SW480 (cell line): ENCODE data around the gene AGPAT3.
A peak's percentile ranks its signal among the peaks of the same experiment; 100 is the strongest.
"Not testable (repeated sequence)": the region's sequence is repeated elsewhere in the genome, so short reads cannot be mapped to it uniquely, and the experiment has no call there.

Experiments used
- DNase-seq: peaks from one replicate; pipeline ENCODE4 v3.0.0-alpha.2; 2016; ENCODE audit warnings: low spot score

AGPAT3 gene

DNA sequence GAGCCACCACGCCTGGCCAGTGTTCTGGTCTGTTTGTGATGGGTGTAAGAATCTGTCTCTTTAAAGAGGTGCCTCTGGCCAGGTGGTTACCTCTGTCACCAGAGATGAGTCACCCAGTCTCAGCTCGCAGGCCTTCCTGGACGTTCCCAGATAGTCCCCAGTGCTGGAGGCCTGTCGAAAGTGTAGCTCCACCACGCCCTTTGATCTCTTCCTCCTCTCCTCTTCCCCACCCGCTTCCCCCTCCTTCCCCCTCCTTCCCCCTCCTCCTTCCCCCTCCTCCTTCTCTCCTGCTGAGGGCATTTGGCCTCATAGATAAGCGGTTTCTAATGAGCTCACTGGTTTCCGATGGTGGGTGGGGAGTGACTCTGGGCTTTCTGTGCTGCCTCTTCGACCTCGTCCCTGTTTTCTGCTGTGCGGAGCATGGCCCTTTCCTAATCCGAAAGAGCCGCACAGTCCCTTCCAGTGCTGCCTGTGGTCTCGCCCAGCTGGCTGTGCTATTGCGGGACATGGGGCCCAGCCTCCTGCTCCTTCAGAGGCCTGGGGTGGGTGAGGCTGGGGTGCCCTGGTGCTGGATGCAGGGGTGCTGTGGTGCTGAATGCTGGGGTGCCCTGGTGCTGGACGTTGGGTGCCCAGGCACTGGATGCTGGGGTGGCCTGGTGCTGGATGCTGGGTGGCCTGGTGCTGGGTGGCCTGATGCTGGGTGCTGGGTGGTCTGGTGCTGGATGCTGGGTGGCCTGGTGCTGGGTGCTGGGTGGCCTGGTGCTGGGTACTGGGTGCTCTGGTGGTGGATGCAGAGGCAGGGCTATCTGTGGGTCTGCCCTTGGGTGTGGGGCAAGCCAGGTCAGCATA lies 19.2 kb downstream of the AGPAT3 start:
- peak; percentile 98 for DNase-seq

DNA sequence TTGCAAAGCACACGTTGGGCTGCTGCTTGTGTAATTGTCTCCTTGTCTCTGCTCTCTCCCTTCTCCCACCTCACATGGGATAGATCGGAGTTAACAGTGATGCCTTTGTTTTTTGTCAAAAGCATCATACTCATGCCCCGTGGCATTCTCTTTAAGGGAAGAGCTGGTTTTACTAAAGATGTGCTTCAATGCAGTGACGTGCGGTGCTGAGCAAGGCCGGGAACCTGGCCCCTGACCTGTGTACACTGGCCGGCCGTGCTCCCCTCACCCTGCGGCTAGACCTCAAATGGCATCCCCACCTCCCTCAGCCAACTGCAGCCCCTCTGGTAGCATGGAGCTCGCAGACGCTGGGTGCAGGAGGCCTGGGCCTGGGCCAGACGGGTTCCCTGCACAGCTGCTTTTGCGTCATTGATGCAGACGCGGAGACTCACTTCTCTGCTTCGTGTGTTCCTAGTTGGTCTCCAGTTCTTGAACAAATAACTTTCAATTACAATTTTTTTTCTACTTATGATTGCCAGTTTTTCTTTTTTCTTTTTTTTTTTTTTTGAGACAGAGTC lies 19.9 kb downstream of the AGPAT3 start:
- peak; percentile 29 for DNase-seq

DNA sequence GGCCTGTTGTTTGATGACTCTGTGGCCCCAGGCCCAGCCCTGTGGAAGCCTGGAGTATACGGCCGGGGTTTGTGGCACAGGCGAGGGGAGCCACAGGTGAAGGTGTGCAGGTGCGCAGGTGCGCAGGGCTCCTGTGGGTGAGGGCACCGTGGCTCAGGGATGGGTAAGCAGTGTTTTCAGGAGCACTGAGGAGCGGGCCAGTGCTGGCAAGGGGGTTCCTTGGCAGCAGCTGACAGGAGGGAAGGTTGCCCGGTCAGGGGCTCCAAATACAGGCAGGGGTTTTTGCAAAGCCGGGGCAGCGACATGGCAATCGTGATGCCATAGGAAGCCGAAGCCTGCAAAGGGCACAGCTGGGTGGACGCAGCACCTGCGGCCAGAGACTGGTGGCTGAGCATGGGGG lies 20.7 kb downstream of the AGPAT3 start:
- DNase-seq = no peak

DNA sequence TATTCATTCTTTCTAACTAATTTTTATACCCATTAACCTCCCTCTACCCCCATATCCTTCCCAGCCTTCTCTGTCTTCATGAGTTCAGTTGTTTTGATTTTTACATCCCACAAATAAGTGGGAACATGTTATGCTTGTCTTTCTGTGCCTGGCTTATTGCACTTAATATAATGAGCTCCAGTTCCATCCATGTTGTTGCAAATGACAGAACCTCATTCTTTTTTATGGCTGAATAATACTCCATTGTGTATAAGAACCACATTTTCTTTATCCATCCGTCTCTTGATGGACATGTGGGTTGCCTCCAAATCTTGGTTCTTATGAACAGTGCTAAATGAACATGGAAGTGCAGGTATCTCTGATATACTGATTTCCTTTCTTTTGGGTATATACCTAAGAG lies 21.5 kb downstream of the AGPAT3 start:
- DNase-seq = no peak

DNA sequence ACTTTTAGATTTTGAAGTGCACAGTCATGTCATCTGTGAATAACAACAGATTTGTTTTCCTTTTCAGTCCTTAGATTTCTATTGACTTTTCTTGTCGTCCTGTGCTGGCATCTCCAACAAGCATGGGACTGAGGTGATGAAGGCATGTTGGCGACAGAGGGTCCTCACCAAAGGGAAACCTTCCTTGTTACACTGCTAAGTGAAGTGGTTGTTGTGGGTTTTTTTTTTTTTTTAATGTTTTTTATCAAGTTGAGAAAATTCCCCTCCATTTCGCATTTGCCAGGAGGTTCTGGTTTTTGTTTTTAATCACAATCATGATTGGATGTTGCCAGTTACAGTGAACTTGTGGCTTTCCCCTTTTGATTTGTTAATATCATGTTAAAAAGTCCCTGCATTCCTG lies 24.0 kb downstream of the AGPAT3 start:
- no peak for DNase-seq

DNA sequence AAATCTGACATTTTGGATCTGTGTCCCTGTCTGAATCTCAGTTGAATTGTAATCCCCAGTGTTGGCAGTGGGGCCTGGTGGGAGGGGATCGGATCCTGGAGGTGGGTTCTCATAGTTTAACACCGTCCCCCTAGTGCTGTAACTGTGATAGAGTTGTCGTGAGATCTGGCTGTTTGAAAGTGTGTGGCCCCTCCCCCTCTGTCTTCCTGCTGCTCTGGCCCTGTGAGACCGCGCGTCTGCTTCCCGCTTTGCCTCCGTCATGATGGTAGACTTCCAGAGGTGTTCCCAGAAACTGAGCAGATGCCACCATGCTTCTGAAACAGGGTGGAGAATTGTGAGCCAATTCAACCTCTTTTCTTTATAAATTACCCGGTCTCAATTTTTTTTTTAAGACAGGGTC lies 25.0 kb downstream of the AGPAT3 start:
- DNase-seq = no peak

DNA sequence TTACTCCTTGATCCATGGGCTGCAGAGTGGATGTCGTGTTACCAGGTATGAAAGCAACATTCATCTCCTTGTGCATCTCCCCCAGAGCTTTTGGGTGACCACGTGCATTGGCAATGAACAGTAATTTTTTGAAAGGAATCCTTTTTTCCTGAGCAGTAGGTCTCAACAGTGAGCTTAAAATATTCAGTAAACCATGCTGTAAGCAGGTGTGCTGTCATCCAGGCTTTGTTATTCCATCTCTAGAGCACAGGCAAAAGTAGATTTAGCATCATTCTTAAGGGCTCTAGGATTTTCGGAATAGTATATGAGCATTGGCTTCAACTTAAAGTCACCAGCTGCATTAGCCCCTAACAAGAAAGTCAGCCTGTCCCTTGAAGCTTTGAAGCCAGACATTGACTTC lies 27.3 kb downstream of the AGPAT3 start:
- no peak for DNase-seq

DNA sequence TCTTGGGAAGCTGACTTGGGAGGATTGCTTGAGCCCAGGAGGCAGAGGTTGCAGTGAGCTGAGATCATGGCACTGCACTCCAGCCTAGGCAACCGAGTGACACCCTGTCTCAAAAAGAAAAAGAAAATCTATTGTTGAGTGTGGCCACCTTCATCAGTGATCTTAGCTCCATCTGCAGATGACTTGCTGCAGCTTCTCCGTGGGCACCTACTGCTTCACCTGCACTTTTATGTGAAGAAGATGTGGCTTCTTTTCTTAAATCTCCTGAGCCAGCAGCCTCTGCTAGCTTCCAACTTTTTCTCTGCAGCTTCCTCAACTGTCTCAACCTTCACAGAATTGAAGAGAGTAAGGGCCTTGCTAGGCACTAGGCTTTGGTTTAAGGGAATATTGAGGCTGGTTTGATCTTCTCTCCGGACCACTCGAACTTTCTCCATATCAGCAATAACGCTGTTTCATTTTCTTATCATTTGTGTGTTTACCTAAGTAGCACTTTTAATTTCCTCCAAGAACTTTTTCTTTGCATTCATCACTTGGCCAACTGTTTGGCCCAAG lies 28.0 kb downstream of the AGPAT3 start:
- DNase-seq = no peak

DNA sequence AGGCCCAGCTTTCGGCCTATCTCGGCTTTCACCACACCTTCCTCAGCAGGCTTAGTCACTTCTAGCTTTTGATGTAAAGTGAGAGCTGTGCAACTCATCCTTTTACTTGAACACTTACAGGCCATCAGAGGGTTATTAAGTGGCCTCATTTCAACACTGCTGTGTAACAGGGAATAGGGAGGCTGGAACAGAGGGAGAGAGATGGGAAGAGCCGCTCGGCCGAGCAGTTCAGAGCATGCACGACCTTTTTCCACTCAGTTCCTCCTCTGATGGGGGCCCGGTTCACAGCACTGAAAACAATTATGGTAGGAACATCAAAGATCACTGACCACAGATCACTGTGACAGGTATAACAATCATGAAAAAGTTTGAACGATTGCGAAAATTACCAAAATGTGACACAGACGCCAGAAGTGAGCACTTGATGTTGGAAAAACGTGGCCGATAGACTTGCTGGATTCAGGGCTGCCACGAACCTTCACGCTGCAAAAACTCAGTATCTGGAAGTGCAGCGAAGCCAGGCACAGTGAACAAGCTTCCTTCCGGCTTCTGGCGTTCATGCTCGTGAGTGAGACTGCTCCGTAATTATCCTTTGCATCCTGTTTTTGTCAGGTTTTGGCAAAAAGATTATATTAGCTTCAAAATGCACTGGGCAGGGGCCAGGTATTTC lies 28.6 kb downstream of the AGPAT3 start:
- DNase-seq = peak; percentile 45

DNA sequence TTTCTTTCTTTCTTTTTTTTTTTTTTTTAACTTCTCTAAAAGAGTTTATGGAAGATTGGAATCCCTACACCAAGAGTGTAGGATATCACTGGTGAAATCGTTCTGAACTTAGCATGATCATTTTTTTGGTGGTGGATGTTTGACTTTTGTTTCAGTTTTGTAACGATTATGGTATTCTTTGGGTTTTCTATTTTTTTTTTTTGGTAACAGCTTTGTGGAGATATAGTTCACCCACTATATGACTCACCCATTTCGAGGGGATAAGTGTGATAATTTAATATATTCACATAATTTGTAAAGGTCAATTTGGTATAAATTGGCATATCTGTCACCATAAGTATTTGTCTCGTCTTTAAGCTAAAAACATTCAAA lies 29.2 kb downstream of the AGPAT3 start:
- DNase-seq = no peak

DNA sequence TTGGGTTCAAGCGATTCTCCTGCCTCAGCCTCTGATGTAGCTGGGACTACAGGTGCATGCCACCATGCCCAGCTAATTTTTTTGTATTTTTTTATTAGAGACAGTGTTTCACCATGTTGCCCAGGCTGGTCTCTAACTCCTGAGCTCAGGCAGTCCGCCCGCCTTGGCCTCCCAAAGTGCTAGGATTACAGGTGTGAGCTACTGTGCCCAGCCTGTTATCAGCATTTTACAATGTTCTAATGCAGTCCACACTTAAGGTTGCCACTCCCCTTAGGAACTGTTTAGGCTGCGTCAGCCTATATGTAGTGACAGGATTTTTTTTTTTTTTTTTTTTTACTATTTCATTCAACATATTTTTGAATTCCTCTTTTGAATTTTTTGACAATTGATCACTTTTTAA lies 30.2 kb downstream of the AGPAT3 start:
- DNase-seq = no peak

DNA sequence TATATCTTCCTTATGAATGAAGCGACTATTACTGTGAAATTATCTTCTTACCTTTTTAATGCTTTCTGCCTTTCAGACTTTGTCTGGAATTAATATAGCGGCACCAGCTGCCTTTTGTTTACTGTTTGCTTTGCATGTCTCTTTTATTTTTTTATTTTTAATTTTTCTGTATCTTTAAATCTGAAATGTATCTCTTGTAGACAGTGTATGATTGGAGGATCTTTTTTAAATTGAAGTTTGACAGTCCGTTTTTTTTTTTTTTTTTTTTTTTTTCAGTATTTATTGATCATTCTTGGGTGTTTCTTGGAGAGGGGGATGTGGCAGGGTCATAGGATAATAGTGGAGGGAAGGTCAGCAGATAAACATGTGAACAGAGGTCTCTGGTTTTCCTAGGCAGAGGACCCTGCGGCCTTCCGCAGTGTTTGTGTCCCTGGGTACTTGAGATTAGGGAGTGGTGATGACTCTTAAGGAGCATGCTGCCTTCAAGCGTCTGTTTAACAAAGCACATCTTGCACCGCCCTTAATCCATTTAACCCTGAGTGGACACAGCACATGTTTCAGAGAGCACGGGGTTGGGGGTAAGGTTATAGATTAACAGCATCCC lies 31.8 kb downstream of the AGPAT3 start:
- DNase-seq = not testable (repeated sequence)

DNA sequence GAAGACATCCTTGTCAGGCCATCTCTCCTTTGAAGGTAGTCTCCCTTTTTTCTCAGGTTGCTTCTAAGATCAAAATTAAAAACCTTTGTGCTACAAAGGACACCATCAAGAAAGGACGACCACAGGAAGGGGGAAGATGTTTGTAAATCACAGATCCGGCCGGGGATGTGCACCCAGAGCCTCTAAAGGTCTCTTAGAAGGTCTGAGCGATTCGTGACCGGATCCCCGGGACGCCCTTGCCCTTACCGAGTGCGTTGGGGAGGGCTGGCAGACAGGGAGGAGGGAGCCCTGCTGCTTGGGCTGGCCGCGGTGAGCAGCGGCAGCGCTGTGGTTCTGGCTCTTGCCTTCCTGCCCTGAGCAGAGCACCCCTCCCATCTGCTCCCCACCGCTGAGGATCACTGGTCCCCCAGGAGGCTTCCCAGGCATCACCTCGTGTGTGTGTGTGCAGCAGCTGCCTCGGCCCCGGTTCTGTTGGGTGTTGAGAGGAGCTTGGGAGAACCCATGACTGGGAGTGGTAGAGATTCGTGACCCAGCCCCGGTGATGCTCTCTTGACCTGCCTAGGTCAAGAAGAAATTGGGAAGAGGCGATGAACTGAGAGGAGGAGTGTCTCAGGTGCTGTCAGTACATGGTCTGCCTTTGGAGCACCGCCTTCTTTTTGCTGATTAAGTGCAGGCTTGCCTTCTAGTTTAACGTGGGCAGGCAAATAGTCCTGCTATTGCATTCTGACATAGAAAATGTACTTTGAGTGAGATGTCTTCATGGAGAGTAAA lies 34.5 kb downstream of the AGPAT3 start:
- DNase-seq = no peak

DNA sequence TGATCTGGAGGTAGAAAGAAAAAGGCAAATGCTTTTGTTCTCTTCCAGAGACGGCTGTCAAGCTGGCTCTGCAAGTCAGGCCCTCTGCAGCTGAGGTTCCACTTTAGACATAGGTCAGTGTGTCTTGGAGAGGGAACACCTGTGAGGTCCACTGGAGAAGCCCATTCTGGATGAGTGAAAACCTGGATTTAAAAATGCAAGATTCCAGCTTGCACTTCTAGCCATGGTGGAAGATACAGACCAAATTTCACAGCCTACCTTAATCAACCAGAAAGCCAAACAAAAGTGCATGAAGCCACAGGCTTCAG lies 35.0 kb downstream of the AGPAT3 start:
- no peak for DNase-seq

DNA sequence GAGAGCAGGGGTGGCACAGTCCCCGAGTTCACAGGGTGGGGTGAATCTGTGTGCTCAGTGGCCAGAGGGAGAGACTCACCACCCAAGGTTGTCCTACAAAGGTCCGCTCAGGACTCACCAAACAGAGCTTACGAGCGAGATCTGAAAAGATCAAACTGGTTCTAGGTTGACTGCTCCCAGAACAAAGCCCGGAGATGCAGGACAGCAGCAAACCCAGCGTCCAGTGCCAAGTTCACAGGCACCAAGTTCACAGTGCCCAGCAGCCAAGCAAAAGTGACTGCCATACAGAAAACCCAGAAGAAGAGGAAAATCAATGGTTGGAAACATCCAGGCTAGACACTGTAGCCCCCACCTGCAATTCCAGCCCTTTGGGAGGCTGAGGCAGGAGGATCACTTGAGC lies 35.7 kb downstream of the AGPAT3 start:
- DNase-seq = no peak

DNA sequence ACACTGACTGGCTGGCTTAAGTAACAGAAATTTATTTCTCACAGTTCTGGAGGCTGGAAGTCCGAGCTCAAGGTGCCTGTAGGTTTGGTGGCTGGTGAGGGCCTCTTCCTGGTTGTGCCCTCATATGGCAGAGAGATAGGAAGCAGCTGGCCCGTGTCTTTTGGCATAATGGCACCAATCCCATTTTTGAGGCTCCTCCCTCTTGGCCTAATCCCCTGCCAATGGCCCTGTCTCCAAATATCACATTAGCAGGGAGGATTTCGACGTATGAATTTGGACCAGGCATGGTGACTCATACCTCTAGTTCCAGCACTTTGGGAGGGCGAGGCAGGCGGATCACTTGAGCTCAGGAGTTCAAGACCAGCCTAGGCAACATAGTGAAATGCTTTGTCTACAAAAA lies 37.4 kb downstream of the AGPAT3 start:
- no peak for DNase-seq

DNA sequence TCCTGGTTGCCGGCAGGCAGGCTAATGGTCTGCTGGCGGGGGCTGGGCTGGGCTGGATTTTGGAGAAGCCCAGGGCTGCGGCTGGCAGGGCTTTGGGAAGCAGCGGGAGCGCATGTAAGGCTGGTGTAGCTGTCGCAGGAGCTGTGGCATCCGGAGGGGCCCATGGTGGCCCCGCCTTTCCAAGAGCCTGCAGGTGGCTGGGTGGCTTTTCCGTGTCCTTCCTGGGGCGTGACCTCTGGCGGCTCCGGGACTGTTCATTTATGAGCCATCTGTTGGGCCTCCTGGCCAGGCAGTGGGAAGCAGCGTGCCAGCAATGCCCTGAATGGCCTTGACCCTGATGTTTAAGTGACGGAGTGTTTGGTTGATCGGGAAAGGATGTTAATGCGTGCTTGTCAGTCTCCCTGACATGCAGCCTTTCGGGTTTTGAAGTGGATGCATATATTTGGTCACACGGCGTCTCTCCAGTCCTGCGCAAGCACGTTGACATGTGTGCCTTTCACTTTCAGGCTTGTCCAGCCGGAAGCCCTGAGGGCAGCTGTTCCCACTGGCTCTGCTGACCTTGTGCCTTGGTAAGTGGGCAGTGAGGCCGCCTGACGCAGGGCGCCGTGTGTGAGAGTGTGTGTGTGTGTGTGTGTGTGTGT lies 38.5 kb downstream of the AGPAT3 start:
- peak; percentile 33 for DNase-seq

DNA sequence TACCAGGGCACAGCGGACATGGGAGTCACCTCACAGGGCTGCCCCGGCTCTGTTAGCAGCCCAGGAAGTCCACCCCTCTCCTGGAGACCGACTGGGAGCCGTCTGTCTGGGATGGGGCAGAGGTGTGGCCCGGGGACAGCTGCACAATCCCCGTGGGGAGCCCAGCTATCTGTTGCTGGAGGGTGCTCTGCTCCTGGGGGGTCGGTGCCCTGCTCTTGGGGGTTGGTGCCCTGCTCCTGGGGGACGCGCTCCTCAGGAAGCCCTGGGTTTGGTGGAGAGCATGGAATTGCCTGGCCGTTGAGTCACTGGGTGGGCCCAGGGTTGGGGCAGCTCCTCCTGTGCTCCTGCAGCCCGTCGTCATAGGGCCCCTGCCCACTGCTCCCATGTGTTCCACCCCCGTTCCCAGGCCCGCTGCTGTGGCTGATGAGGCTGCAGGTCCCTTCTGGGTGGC lies 39.3 kb downstream of the AGPAT3 start:
- no peak for DNase-seq

DNA sequence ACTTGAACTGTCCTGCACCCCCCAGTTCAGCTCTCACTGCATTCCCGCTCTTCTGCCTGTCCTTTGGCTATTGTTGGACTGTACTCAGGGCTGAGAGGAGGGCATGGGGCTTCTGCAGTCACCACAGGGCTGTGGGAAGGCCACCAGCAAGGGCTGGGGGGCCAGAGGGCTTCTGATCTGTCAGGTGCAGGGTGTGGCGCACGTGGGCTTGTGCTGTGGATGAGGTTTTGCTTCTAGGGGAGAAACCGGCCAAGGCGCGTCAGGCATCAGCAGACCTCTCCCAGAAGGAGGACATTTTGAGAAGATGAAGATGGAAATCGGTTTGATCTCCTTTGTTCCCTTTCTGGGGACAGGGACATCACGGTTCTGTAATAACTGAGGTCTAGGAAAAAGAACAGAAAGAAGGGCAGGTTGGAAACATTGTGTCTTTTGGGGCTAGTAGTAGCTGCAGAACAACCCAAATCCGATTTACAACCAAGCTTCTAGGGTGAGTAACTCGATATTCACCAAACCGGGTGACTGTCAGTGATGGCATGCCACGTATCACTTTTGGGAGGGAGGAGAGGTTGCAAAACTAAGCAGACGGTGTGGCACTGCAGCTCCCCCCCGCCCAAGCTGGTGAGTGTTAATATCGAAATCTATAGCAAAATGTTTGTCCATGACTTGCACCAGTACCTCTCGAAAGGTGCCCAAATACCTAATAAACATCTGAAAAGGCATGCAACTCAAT lies 40.9 kb downstream of the AGPAT3 start:
- no peak for DNase-seq

DNA sequence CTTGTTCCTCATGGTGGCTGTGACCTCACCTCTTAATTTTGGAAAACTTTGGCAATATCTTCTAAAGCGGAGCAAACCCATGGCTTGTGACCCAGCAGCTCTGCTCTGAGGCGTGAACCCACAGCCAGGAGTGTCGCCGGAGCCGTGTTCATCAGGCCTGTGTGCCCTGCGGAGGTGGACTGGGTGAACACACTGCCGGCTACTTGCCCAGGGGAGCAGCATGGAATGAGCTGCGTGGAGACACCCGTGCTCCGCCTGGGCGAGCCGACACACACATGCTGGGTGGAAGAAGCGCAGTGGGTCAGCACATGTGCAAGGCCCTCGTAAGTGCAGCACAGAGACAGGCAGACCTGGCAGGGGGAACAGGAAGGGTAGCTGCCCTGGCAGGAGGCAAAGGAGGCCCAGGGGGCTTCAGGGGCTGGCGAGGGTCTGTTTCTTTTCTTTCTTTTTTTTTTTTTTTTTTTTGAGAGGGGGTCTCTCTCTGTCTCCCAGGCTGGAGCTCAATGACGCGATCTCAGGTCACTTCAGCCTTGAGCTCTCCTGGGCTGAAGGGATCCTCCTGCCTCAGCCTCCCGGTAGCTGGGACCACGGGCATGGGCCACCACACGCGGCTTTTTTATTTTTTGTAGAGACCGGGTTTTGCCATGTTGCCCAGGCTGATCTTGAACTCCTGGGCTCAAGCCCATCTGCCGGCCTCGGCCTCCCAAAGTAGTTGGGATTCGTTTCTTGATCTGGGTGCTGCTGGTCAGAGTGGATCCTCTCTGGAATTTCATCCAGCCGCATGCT lies 41.8 kb downstream of the AGPAT3 start:
- DNase-seq = no peak
